ENCODE results near the gene ITGAL. TPM values are rescaled to one million over a fixed set of nuclear protein-coding genes. Genes with fewer than 3 reads are reported as not detected.

The ITGAL gene
- total RNA-seq, 1 experiment from 2014 or later, result not detected

GRCh38 chr16:30491229-30491628 is 18.7 kb downstream of the ITGAL start:
- no peak overlapping the region for H3K27ac Mint-ChIP-seq
- Histone ChIP-seq H2BK15ac (ENCODE audit: low read depth, low read length) (no peak overlapping the region), H3K4ac (ENCODE audit: low read depth, low read length) (no peak overlapping the region), H3K79me2 (ENCODE audit: insufficient read depth, low read length) (no peaks in the 10 kb centered on the region), H4K8ac (replicated peaks; ENCODE audit: insufficient read length, low read depth, low read length) (no peak overlapping the region), H3K14ac (ENCODE audit: insufficient read depth, low read length) (no peak overlapping the region), H2AK5ac (ENCODE audit: insufficient read length, low read length) (no peak overlapping the region), H4K91ac (ENCODE audit: insufficient read length, low read depth, low read length) (no peak overlapping the region), H3K27me3 (ENCODE audit: insufficient read depth, low read length) (no peaks in the 10 kb centered on the region), H2BK12ac (ENCODE audit: insufficient read length, low read depth, low read length) (no peak overlapping the region), H2BK5ac (ENCODE audit: insufficient read length, low read length) (no peak overlapping the region), H2AFZ (ENCODE audit: low read length) (no peak overlapping the region), H3T11ph (ENCODE audit: low read length) (no peak overlapping the region), H2BK120ac (ENCODE audit: low read depth, low read length, poor library complexity, severe bottlenecking) (no peak overlapping the region), H3K23ac (ENCODE audit: insufficient read length, low read depth, low read length) (no peak overlapping the region), H3K18ac (ENCODE audit: insufficient read length, low read depth, low read length) (no peak overlapping the region), H3K9me3 (ENCODE audit: control insufficient read depth, low read depth, low read length) (no peaks in the 10 kb centered on the region), H3K23me2 (ENCODE audit: insufficient read length, low read depth, low read length, poor library complexity, severe bottlenecking) (no peaks in the 10 kb centered on the region), H3K9ac (ENCODE audit: extremely low read depth, insufficient read length, low read length) (no peak overlapping the region), H4K5ac (ENCODE audit: insufficient read length, low read depth, low read length) (no peak overlapping the region), H3K4me2 (ENCODE audit: insufficient read depth, insufficient read length, low read length) (no peak overlapping the region), H4K20me1 (ENCODE audit: control insufficient read depth, insufficient read depth, insufficient read length) (no peaks in the 10 kb centered on the region), H3K79me1 (ENCODE audit: insufficient read depth, low read depth, low read length, poor library complexity, severe bottlenecking) (no peaks in the 10 kb centered on the region), H3K27ac (ENCODE audit: insufficient read length, low read depth, low read length) (no peak overlapping the region), H3K4me1 (ENCODE audit: insufficient read depth, low read length) (no peaks in the 10 kb centered on the region; the same call in 1 of the 2 replicates), H2BK20ac (ENCODE audit: low read depth, low read length, poor library complexity, severe bottlenecking) (no peak overlapping the region), H3K56ac (ENCODE audit: insufficient read length, low read depth, low read length) (no peak overlapping the region)
- peaks cover 18% of the 10 kb centered on the region for H3K27me3 Mint-ChIP-seq (ENCODE audit: low read depth)
- peaks cover 14 to 24% of the 10 kb centered on the region in 2 experiments for H3K4me1 Mint-ChIP-seq
- no peak overlapping the region for H3K4me3 Mint-ChIP-seq
- H3K36me3 Mint-ChIP-seq (ENCODE audit: insufficient read depth in 1 of 3, low read depth in 3 of 3), result no peaks in the 10 kb centered on the region
- WGBS (ENCODE audit: extremely low coverage, insufficient read length, low lambda C conversion rate), result no CpG with 5 or more reads among the region's 4 CpGs
- no peaks in the 10 kb centered on the region; a peak in 3 of 5 replicates for H3K9me3 Mint-ChIP-seq
- no peak for DNase-seq
- TF ChIP-seq CTCF (conservative IDR thresholded peaks at IDR 0.05), result no peak

All from H9 (cell line).